ENCODE data around the gene COTL1.
A peak's percentile ranks its signal among the peaks of the same experiment; 100 is the strongest.
"Not testable (repeated sequence)": the region's sequence is repeated elsewhere in the genome, so short reads cannot be mapped to it uniquely, and the experiment has no call there.

COTL1 gene

GRCh38 chr16:84641643-84642358, 23.9 kb upstream of the COTL1 start:
- no peak for DNase-seq

- DNase-seq, result no peak
Observed at GRCh38 chr16:84640145-84640544, 22.3 kb upstream of the COTL1 start.

- no peak for DNase-seq
Observed at GRCh38 chr16:84638231-84638806, 20.4 kb upstream of the COTL1 start.

- no peak for DNase-seq
Observed at GRCh38 chr16:84637709-84638108, 19.8 kb upstream of the COTL1 start.

GRCh38 chr16:84635702-84636101, 17.8 kb upstream of the COTL1 start:
- DNase-seq, result no peak

- peak; percentile 32 for DNase-seq
Observed at GRCh38 chr16:84633622-84634021, 15.7 kb upstream of the COTL1 start.

- DNase-seq, result not testable (repeated sequence)
Observed at GRCh38 chr16:84632862-84633261, 15.0 kb upstream of the COTL1 start.

- no peak for DNase-seq
Observed at GRCh38 chr16:84631886-84632285, 14.0 kb upstream of the COTL1 start.

- no peak for DNase-seq
Observed at GRCh38 chr16:84631153-84631466, 13.2 kb upstream of the COTL1 start.

- no peak for DNase-seq
Observed at GRCh38 chr16:84630446-84631152, 12.7 kb upstream of the COTL1 start.

GRCh38 chr16:84630009-84630408, 12.1 kb upstream of the COTL1 start:
- DNase-seq, result no peak

- DNase-seq, result no peak
Observed at GRCh38 chr16:84629580-84629979, 11.7 kb upstream of the COTL1 start.

- DNase-seq, result no peak
Observed at GRCh38 chr16:84628226-84628731, 10.4 kb upstream of the COTL1 start.

GRCh38 chr16:84625556-84625955, 7.7 kb upstream of the COTL1 start:
- DNase-seq, result no peak

GRCh38 chr16:84620913-84621312, 3.0 kb upstream of the COTL1 start:
- not testable (repeated sequence) for DNase-seq

GRCh38 chr16:84618581-84619460, 943 bp upstream of the COTL1 start:
- peak; percentile 9 for DNase-seq

GRCh38 chr16:84617041-84617790, 662 bp downstream of the COTL1 start:
- DNase-seq, result no peak

GRCh38 chr16:84616515-84616914, 1.4 kb downstream of the COTL1 start:
- DNase-seq, result no peak

- no peak for DNase-seq
Observed at GRCh38 chr16:84614968-84615813, 2.7 kb downstream of the COTL1 start.

- no peak for DNase-seq
Observed at GRCh38 chr16:84614623-84614967, 3.3 kb downstream of the COTL1 start.

- no peak for DNase-seq
Observed at GRCh38 chr16:84614073-84614459, 3.8 kb downstream of the COTL1 start.

Data from NCI-H1092 (cell line).